K562 (cell line): ENCODE results near the gene PTP4A1.

Source experiments
- ARNT ChIP-seq, 2 experiments: fragments of 450-650 bp; IDR thresholded peaks; 2 replicates each; pipeline ENCODE4 v1.6.1; 2016; ENCODE audit warnings: mild to moderate bottlenecking in 1 of 2
- ATF7 ChIP-seq: fragments of 450-650 bp; IDR thresholded peaks from 2 replicates; pipeline ENCODE4 v1.7.1; 2014; ENCODE audit warnings: mild to moderate bottlenecking, moderate library complexity
- CAMTA2 ChIP-seq: fragments of 250-450 bp; sonication (Bioruptor Pico); conservative IDR thresholded peaks from 2 replicates; pipeline ENCODE4 v1.5.1; 2022
- FOXJ3 ChIP-seq: sonication (generic); formaldehyde crosslinking; IDR thresholded peaks from 2 replicates; pipeline ENCODE4 v1.4.0; 2020; ENCODE audit warnings: mild to moderate bottlenecking, missing genetic modification reagents
- KLF16 ChIP-seq: IDR thresholded peaks from 2 replicates; pipeline ENCODE4 v1.6.1; 2016; ENCODE audit warnings: antibody characterized with exemption
- POLR2A ChIP-seq: fragments of 450-650 bp; conservative IDR thresholded peaks from 2 replicates; pipeline ENCODE4 v1.6.1; 2016
- RAD21 ChIP-seq, 2 experiments: fragments of 250-450 bp in 1 of 2; fragments of 450-650 bp in 1 of 2; sonication (Bioruptor Pico) in 1 of 2; formaldehyde crosslinking in 1 of 2; IDR thresholded peaks in 1 of 2; conservative IDR thresholded peaks in 1 of 2; 2 replicates each; pipeline versions ENCODE4 v1.4.0 to v1.8.0; 2020 to 2022; ENCODE audit warnings: mild to moderate bottlenecking in 2 of 2, moderate library complexity in 1 of 2
- SMC3 ChIP-seq: conservative IDR thresholded peaks from 2 replicates; pipeline ENCODE4 v1.6.1; 2011; ENCODE audit warnings: low read depth, low read length, improper control_type of control experiment; ENCODE audit not compliant: insufficient read depth
- ZNF175 ChIP-seq: fragments of 200-800 bp; sonication (Bioruptor generic); IDR thresholded peaks from 2 replicates; pipeline ENCODE4 v1.6.1; 2016; ENCODE audit warnings: low read depth, mild to moderate bottlenecking, missing genetic modification characterization, missing compliant biosample characterization
- TF ChIP-seq, protein P1 (sequence below), 2 experiments: fragments of 450-650 bp in 1 of 2; IDR thresholded peaks; 2 replicates each; pipeline ENCODE4 v1.6.1; 2011 to 2017; ENCODE audit warnings: low read depth in 2 of 2, antibody characterized with exemption in 1 of 2, borderline replicate concordance in 1 of 2, low read length in 1 of 2, mild to moderate bottlenecking in 1 of 2, mixed read lengths in 1 of 2; ENCODE audit not compliant: control insufficient read depth in 1 of 2
- TF ChIP-seq, protein P2 (sequence below): fragments of 250-450 bp; sonication (Bioruptor Pico); IDR thresholded peaks from 2 replicates; pipeline ENCODE4 v1.4.0; 2020; ENCODE audit warnings: mild to moderate bottlenecking, moderate library complexity
- TF ChIP-seq, protein P3 (sequence below), 3 experiments: IDR thresholded peaks in 2 of 3; conservative IDR thresholded peaks in 1 of 3; 2 replicates each; pipeline ENCODE4 v1.5.1; 2011 to 2012; ENCODE audit warnings: low read length in 3 of 3, mild to moderate bottlenecking in 3 of 3, control low read depth in 2 of 3, improper control_type of control experiment in 1 of 3, inconsistent platforms in 1 of 3, low read depth in 1 of 3, mixed read lengths in 1 of 3, moderate library complexity in 1 of 3; ENCODE audit not compliant: insufficient read depth in 2 of 3

DNA sequence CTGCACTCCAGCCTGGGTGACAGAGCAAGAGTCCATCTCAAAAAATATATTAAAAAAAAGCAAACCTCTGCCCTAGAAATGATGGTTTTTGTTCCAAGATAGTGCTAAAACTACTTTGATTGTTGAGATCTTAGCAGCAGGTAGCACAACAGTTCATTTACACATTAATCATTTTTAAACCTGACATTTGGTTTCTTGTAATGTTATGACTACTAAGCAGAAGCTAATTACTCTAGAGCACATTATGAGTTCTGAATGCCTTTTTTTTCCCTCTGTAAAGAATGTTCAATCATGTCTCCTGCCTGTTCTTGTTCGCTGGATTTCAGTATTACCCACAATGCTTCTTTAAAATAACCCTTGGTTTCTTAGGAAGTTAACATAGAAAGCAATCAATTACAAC is 38.7 kb downstream of the PTP4A1 start:
- TF ChIP-seq, protein P1, sequence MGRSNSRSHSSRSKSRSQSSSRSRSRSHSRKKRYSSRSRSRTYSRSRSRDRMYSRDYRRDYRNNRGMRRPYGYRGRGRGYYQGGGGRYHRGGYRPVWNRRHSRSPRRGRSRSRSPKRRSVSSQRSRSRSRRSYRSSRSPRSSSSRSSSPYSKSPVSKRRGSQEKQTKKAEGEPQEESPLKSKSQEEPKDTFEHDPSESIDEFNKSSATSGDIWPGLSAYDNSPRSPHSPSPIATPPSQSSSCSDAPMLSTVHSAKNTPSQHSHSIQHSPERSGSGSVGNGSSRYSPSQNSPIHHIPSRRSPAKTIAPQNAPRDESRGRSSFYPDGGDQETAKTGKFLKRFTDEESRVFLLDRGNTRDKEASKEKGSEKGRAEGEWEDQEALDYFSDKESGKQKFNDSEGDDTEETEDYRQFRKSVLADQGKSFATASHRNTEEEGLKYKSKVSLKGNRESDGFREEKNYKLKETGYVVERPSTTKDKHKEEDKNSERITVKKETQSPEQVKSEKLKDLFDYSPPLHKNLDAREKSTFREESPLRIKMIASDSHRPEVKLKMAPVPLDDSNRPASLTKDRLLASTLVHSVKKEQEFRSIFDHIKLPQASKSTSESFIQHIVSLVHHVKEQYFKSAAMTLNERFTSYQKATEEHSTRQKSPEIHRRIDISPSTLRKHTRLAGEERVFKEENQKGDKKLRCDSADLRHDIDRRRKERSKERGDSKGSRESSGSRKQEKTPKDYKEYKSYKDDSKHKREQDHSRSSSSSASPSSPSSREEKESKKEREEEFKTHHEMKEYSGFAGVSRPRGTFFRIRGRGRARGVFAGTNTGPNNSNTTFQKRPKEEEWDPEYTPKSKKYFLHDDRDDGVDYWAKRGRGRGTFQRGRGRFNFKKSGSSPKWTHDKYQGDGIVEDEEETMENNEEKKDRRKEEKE (IDR thresholded peaks at IDR 0.05; ENCODE audit: borderline replicate concordance in 1 of 2, control insufficient read depth in 1 of 2, low read depth in 2 of 2, low read length in 1 of 2): no peak
- TF ChIP-seq CAMTA2 (CRISPR knock-in tag): no peak
- no peak for TF ChIP-seq POLR2A
- TF ChIP-seq KLF16: no peak
- TF ChIP-seq RAD21 (CRISPR knock-in tag; conservative IDR thresholded peaks at IDR 0.05 in 1 of 2, IDR thresholded peaks at IDR 0.05 in 1 of 2): no peak
- TF ChIP-seq, protein P2, sequence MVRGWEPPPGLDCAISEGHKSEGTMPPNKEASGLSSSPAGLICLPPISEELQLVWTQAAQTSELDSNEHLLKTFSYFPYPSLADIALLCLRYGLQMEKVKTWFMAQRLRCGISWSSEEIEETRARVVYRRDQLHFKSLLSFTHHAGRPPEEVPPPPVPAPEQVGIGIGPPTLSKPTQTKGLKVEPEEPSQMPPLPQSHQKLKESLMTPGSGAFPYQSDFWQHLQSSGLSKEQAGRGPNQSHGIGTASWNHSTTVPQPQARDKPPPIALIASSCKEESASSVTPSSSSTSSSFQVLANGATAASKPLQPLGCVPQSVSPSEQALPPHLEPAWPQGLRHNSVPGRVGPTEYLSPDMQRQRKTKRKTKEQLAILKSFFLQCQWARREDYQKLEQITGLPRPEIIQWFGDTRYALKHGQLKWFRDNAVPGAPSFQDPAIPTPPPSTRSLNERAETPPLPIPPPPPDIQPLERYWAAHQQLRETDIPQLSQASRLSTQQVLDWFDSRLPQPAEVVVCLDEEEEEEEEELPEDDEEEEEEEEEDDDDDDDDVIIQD (CRISPR knock-in tag): no peak
- TF ChIP-seq, protein P3, sequence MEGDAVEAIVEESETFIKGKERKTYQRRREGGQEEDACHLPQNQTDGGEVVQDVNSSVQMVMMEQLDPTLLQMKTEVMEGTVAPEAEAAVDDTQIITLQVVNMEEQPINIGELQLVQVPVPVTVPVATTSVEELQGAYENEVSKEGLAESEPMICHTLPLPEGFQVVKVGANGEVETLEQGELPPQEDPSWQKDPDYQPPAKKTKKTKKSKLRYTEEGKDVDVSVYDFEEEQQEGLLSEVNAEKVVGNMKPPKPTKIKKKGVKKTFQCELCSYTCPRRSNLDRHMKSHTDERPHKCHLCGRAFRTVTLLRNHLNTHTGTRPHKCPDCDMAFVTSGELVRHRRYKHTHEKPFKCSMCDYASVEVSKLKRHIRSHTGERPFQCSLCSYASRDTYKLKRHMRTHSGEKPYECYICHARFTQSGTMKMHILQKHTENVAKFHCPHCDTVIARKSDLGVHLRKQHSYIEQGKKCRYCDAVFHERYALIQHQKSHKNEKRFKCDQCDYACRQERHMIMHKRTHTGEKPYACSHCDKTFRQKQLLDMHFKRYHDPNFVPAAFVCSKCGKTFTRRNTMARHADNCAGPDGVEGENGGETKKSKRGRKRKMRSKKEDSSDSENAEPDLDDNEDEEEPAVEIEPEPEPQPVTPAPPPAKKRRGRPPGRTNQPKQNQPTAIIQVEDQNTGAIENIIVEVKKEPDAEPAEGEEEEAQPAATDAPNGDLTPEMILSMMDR (IDR thresholded peaks at IDR 0.05 in 2 of 3, conservative IDR thresholded peaks at IDR 0.05 in 1 of 3; ENCODE audit: insufficient read depth in 2 of 3, low read depth in 1 of 3, low read length in 3 of 3): no peak
- no peak for TF ChIP-seq SMC3
- no peak for TF ChIP-seq ARNT (IDR thresholded peaks at IDR 0.05)
- no peak for TF ChIP-seq ZNF175
- no peak for TF ChIP-seq FOXJ3
- no peak for TF ChIP-seq ATF7
